BJ (cell line): ENCODE data around the gene RAB11FIP5. TPM values are rescaled to one million over a fixed set of nuclear protein-coding genes. Genes with fewer than 3 reads are reported as not detected.

Experiments
- CTCF ChIA-PET: fragments of 350-600 bp; formaldehyde crosslinking; extraction: SDS; loops from one replicate; lab custom pipeline; 2021; ENCODE audit warnings: antibody characterized with exemption, inconsistent platforms; lab: Yijun Ruan, JAX
- POLR2A ChIA-PET: fragments of 300-600 bp; sonication (Branson Sonifier 250); formaldehyde crosslinking; extraction: SDS; loops from one replicate; lab custom pipeline; 2021; ENCODE audit warnings: antibody characterized with exemption; lab: Charles Lee
- DNase-seq: peaks from one replicate; pipeline ENCODE4 v3.0.0-alpha.2; 2011; ENCODE audit warnings: low read depth
- H3K27me3 ChIP-seq: 2 replicates; pipeline ENCODE4 v1.6.0; 2011; ENCODE audit warnings: low read length; ENCODE audit not compliant: control insufficient read depth, insufficient read depth
- H3K36me3 ChIP-seq: 2 replicates; pipeline ENCODE4 v1.5.1; 2011; ENCODE audit warnings: low read length; ENCODE audit not compliant: control insufficient read depth, insufficient read depth
- H3K4me3 ChIP-seq: 2 replicates; pipeline ENCODE4 v1.5.1; 2011; ENCODE audit warnings: low read depth, mild to moderate bottlenecking, control low read depth, low read length
- CTCF ChIP-seq: IDR thresholded peaks from 2 replicates; pipeline ENCODE4 v1.5.1; 2011; ENCODE audit warnings: low read depth, mild to moderate bottlenecking, control low read depth, inconsistent platforms, low read length, moderate library complexity; ENCODE audit not compliant: insufficient read depth
- polyA plus RNA-seq: library from polyadenylated mRNA; depleted of rRNA; stranded (reverse); fragments of >200 nt; gene quantifications from 2 replicates; pipeline ENCODE4 v1.2.3, GENCODE V29; 2011

Gene RAB11FIP5
- polyA plus RNA-seq, 1 experiment, result 52.0 TPM

DNA sequence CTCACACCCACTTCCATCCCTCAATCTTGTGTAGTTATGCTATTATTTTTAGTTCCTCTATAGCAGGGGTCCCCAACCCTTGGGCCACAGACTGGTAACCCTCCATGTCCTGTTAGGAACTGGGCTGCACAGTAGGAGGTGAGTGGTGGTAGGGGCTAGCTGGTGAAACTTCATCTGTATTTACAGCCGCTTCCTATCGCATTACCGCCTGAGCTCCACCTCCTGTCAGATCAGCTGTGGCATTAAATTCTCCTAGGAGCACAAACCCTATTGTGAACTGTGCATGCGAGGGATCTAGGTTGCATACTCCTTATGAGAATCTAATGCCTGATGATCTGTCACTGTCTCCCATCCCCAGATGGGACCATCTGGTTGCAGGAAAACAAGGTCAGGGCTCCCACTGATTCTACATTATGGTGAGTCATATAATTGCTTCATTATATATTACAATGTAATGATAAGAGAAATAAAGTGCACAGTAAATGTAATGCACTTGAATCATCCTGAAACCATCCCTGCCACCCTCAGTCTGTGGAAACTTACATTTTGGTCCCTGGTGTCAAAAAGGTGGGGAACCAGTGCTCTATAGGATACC lies 1.6 kb upstream of the RAB11FIP5 start:
- ChIA-PET CTCF (interaction anchor here (0.7 to 1.8 kb wide), 6 partner anchors 10 to 222 kb away, joined by 3 to 4 read pairs (median 4); no protein-coding TSS in a partner anchor), POLR2A (no interaction called here)
- H3K27me3 ChIP-seq, result no peaks in the 10 kb centered on the region
- TF ChIP-seq CTCF, result no peak
- no peak for DNase-seq
- H3K4me3 ChIP-seq, result no peak overlapping the region
- no peaks in the 10 kb centered on the region for H3K36me3 ChIP-seq

- H3K4me3 ChIP-seq, result peak overlapping the region; percentile 69
- no peak for TF ChIP-seq CTCF
- POLR2A ChIA-PET, result no interaction called here
- CTCF ChIA-PET, result interaction anchor here (0.5 to 3.9 kb wide), 8 partner anchors 9 to 100 kb away, joined by 3 to 24 read pairs (median 4); no protein-coding TSS in a partner anchor
- no peaks in the 10 kb centered on the region for H3K27me3 ChIP-seq
- DNase-seq, result no peak
- no peaks in the 10 kb centered on the region for H3K36me3 ChIP-seq
These were observed 479 bp downstream of the RAB11FIP5 start for GRCh38 chr2:73112026-73112912.

DNA sequence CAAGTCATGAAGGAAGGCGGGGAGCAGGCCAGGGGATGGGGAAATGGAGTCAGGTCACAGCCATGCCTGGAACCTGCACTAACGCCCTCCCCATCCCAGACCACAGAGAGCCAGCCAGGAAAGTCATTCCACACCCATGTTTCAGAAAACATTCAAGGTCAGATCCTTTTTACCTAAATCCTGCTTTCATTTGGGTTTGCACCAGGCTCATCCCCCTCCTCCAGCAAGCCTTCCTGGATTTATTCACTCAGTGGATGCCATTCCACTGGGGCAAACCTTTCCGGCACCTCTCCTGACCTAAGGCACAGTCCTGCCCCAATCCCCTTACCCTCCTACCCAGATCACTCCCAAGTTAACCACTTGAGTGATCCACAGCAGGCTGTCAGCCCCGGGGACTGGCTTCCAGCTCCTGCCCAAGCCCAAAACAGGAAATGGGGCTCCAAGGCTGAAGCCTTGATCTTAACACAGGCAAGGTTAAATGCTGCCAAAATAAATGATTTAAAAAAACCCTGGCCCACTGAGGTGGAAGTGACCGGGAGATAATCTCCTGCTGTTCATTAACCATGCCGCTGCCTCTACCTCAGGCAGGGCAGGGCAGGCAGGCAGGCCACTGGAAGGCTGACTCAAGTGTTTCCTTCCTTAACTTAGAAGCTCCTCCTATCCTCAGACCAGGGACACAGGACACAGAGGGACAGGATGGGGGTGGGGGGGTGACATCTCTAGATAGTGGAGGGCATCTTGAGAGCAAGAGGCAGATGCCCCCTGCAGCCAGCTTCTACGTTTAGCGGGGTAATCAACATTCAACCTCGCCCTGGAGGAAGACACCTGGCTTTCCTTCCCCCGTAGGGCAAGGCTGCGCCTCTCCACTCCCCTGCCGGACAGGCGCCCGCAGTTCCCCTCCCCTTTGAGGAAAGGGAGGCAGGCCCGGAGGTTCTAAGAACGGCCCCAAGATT lies 1.4 kb downstream of the RAB11FIP5 start:
- no peaks in the 10 kb centered on the region for H3K36me3 ChIP-seq
- DNase-seq, result no peak
- CTCF ChIA-PET, result interaction anchor here (0.9 to 3.9 kb wide), 10 partner anchors 8 to 101 kb away, joined by 3 to 24 read pairs (median 4); no protein-coding TSS in a partner anchor
- no peaks in the 10 kb centered on the region for H3K27me3 ChIP-seq
- H3K4me3 ChIP-seq, result peak overlapping the region; percentile 69
- TF ChIP-seq CTCF, result 0 out of 2 replicates have a peak, but pooled peaks have one; percentile 15
- POLR2A ChIA-PET, result no interaction called here

GRCh38 chr2:73110168-73111072 lies 2.3 kb downstream of the RAB11FIP5 start:
- no peak for DNase-seq
- Histone ChIP-seq H3K4me3 (peak overlapping the region; percentile 69), H3K36me3 (peaks cover 2% of the 10 kb centered on the region; the same call in 1 of the 2 replicates), H3K27me3 (no peaks in the 10 kb centered on the region)
- ChIA-PET CTCF (interaction anchor here (0.9 to 3.9 kb wide), 8 partner anchors 8 to 67 kb away, joined by 3 to 24 read pairs (median 6); no protein-coding TSS in a partner anchor), POLR2A (no interaction called here)
- no peak for TF ChIP-seq CTCF
